Brain microvascular endothelial cell (primary cell): ENCODE measurements around the gene LMAN1.

ENCODE experiments used
- DNase-seq: peaks from one replicate; pipeline ENCODE4 v3.0.0-alpha.2; 2020
- H3K27ac ChIP-seq: fragments of 250-450 bp; sonication (Bioruptor Pico); 2 replicates; pipeline ENCODE4 v1.5.1; 2020; ENCODE audit warnings: mild to moderate bottlenecking, moderate library complexity
- H3K27me3 ChIP-seq: fragments of 250-450 bp; sonication (Bioruptor Pico); replicated peaks from 2 replicates; pipeline ENCODE4 v1.5.1; 2020; ENCODE audit warnings: mild to moderate bottlenecking
- H3K36me3 ChIP-seq: fragments of 250-450 bp; sonication (Bioruptor Pico); replicated peaks from 2 replicates; pipeline ENCODE4 v1.5.1; 2020; ENCODE audit warnings: mild to moderate bottlenecking
- H3K4me3 ChIP-seq: 2 replicates; pipeline ENCODE4 v1.5.1; 2011; ENCODE audit warnings: low read depth, mild to moderate bottlenecking, control low read depth, low read length, moderate library complexity
- in situ Hi-C: cut with HindIII; loops from 2 replicates; pipeline ENCODE4 v1.10.0; 2017; ENCODE audit warnings: low sequenced_read_pairs, low pct_ligation_motif_present
- TF ChIP-seq, protein P1 (sequence below): IDR thresholded peaks from 2 replicates; pipeline ENCODE4 v1.5.1; 2011; ENCODE audit warnings: low read depth, mild to moderate bottlenecking, moderate library complexity, low read length, control low read depth, inconsistent platforms; ENCODE audit errors: missing control alignments

Gene LMAN1

GRCh38 chr18:59343926-59344325, 15.1 kb downstream of the LMAN1 start:
- Histone ChIP-seq H3K36me3 (peaks cover 54% of the 10 kb centered on the region), H3K27me3 (no peaks in the 10 kb centered on the region), H3K4me3 (no peak overlapping the region), H3K27ac (no peak overlapping the region)
- DNase-seq: no peak
- in situ Hi-C loops: no loop called here
- TF ChIP-seq, protein P1, sequence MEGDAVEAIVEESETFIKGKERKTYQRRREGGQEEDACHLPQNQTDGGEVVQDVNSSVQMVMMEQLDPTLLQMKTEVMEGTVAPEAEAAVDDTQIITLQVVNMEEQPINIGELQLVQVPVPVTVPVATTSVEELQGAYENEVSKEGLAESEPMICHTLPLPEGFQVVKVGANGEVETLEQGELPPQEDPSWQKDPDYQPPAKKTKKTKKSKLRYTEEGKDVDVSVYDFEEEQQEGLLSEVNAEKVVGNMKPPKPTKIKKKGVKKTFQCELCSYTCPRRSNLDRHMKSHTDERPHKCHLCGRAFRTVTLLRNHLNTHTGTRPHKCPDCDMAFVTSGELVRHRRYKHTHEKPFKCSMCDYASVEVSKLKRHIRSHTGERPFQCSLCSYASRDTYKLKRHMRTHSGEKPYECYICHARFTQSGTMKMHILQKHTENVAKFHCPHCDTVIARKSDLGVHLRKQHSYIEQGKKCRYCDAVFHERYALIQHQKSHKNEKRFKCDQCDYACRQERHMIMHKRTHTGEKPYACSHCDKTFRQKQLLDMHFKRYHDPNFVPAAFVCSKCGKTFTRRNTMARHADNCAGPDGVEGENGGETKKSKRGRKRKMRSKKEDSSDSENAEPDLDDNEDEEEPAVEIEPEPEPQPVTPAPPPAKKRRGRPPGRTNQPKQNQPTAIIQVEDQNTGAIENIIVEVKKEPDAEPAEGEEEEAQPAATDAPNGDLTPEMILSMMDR: no peak

DNA sequence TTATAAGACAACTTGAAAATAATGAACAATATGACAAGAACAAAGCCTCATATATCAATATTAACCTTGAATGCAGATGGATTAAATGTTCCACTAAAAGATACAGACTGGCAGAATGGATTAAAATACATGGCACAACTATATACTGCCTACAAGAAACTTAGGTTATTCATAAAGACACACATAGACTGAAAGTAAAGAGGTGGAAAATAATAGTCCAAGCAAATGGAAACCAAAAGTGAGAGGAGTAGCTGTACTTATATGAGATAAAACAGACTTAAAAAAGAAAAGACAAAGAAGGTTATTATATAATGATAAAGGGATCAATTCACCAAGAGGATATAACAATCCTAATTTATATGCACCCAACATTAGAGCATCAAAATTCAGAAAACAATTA, 18.2 kb downstream of the LMAN1 start:
- DNase-seq: no peak
- Histone ChIP-seq H3K36me3 (peaks cover 53% of the 10 kb centered on the region), H3K4me3 (no peak overlapping the region), H3K27ac (no peak overlapping the region), H3K27me3 (no peaks in the 10 kb centered on the region)
- TF ChIP-seq, protein P1: no peak
- in situ Hi-C loops: no loop called here

- Histone ChIP-seq H3K27me3 (no peaks in the 10 kb centered on the region), H3K36me3 (peaks cover 48% of the 10 kb centered on the region), H3K4me3 (no peak overlapping the region), H3K27ac (no peak overlapping the region)
- in situ Hi-C loops: no loop called here
- TF ChIP-seq, protein P1: no peak
- no peak for DNase-seq
Measured at GRCh38 chr18:59340312-59340711, 18.8 kb downstream of the LMAN1 start.

GRCh38 chr18:59332986-59333385, 26.1 kb downstream of the LMAN1 start:
- Histone ChIP-seq H3K27me3 (no peaks in the 10 kb centered on the region), H3K4me3 (no peak overlapping the region), H3K36me3 (peaks cover 60% of the 10 kb centered on the region), H3K27ac (no peak overlapping the region)
- TF ChIP-seq, protein P1: no peak
- in situ Hi-C loops: no loop called here
- no peak for DNase-seq

DNA sequence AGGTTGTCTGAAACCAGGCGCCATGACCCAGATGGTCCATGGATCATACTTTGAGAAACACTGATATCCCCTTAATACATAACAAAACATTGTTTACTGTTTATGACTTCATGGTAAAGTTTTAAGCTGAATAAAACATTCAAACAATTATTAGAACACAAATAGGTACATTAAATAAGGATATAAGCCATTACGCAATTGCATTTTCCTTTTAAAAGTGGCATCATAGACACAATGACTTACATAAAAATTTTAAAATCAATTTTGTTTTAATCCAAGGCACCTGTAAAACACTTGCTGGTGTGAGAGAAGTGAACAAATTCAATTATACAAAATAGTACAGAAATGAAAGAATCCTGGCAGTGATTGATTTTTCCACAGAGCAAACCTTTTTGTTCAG, 30.4 kb downstream of the LMAN1 start:
- DNase-seq: no peak
- TF ChIP-seq, protein P1: no peak
- in situ Hi-C loops: no loop called here
- H3K36me3 ChIP-seq: peaks cover 53% of the 10 kb centered on the region
- no peaks in the 10 kb centered on the region for H3K27me3 ChIP-seq
- H3K27ac ChIP-seq: no peak overlapping the region
- H3K4me3 ChIP-seq: no peak overlapping the region

- in situ Hi-C loops: no loop called here
- H3K27me3 ChIP-seq: no peaks in the 10 kb centered on the region
- no peak overlapping the region for H3K27ac ChIP-seq
- TF ChIP-seq, protein P1: no peak
- DNase-seq: no peak
- H3K36me3 ChIP-seq: peaks cover 39% of the 10 kb centered on the region
- H3K4me3 ChIP-seq: no peak overlapping the region
Measured at GRCh38 chr18:59325965-59326364, 33.1 kb downstream of the LMAN1 start.
